ENCODE data around the gene NXPH1.
"Not testable (repeated sequence)": the region's sequence is repeated elsewhere in the genome, so short reads cannot be mapped to it uniquely, and the experiment has no call there.

The NXPH1 gene

DNA sequence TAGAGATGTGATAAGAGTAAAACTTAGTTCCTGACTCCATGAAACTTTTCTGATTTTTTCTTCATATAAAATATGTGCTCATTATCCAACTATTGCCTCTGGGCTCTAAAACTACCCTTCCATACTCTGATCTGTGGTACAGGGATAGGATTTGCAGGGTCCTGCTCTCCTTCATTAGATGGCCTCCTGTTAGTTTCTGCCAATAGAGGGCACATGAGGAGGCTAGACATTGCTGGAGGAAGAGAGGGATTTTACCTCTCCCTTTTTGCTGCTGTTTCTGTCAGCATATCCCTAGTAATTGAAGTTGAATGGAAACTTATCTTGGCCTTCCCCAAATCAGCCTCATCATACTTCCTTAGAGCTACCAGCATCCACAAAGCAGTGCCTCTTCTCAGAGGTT, 269.4 kb downstream of the NXPH1 start:
- DNase-seq (ENCODE audit: low read depth in 3 of 3): no peak

DNA sequence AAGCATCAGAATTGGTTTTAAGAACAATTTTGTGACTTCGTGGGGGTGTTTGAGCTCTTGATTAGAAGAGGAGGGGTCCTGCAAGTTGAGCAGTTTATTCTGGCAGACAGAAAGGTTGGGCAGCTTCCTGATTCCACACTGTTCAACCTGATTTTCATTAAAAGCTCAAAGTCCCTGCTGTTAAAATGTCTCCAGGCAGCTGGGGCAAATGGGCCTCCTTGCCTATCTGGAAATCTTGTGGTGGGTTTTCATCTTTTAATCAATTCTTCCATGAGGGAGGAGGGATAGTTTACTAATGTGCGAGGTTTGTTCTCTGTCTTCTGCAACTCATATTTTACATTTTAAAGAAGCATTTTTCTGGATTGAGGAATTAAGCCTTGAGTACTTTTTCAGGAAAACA, 276.7 kb downstream of the NXPH1 start:
- DNase-seq (ENCODE audit: low read depth in 3 of 3): no peak

DNA sequence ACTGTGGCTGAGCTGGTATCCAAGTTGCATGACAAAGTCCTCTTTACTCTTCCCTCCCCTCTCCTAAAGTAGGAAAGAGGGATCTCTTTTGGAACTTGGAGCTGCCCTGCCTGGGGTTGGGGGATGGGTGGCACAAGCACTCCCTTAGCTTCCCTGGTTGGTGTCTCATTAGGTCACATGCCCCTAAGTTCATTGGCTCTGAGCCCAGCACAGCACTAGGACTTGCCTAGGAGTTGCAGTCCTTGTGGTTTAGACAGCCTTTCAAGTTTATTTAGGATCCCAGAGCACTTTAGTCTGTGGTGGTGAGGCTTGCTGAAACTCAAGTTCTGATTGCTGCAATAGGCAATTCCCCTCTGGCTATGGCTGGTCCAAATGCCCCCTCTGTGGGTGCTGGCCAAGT, 281.4 kb downstream of the NXPH1 start:
- DNase-seq (ENCODE audit: low read depth in 3 of 3): no peak

DNA sequence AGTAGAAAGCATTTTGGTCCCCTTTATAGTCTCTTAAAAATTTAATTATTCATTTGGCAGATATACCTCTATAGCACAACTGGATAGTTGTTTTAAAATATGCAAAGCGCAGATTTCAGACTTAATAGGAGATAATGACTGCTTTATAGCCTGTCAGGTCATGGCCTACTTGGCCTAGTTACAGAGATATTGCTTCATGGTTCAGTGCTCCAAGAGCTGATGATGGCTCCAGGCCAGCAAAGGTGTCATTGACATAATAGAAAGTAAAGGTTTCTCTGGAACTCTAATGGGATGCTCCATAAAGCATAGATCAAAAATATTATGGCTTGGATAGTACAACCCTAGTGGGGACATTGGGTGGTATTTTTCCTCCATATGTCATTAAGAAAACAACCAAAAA, 285.7 kb downstream of the NXPH1 start:
- DNase-seq (ENCODE audit: low read depth in 3 of 3): no peak

DNA sequence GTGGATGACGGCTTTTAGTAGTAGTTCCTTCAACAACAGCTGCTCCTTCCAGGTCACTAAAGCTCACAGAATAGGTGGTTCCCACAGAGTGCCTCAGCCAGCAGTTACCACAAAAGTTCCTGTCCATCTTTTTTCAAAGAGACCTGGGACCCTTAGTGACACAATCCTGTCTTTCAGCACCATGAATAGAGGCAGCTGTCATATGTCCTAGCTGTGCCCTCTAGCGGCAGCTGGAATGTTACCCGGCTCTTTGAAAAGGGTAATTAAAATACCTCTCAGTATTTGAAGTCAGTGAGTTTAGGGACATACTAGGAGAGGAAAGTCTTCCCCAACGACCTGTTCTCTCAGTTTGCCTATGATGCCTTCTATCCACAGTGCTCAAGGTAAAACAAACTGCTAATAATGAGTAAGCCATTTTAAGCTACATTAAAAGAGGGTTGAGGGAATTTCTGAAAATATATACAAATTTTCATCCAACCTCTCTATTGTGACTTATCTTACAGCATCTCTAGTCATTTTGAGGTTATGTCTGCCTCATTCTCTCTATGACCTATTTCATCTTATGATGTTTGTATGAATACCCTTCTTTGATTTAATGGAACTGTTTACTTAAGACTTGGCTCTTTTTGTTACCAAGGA, 290.8 kb downstream of the NXPH1 start:
- DNase-seq (ENCODE audit: low read depth in 3 of 3): peak in 1 of 3 experiments; percentile 9

DNA sequence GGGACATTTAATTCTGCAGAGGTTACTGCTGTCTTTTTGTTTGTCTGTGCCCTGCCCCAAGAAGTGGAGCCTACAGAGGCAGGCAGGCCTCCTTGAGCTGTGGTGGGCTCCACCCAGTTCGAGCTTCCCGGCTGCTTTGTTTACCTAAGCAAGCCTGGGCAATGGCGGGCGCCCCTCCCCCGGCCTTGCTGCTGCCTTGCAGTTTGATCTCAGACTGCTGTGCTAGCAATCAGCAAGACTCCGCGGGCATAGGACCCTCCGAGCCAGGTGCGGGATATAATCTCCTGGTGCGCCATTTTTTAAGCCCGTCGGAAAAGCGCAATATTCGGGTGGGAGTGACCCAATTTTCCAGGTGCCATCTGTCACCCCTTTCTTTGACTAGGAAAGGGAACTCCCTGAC, 298.3 kb downstream of the NXPH1 start:
- DNase-seq (ENCODE audit: low read depth in 3 of 3): not testable (repeated sequence)

DNA sequence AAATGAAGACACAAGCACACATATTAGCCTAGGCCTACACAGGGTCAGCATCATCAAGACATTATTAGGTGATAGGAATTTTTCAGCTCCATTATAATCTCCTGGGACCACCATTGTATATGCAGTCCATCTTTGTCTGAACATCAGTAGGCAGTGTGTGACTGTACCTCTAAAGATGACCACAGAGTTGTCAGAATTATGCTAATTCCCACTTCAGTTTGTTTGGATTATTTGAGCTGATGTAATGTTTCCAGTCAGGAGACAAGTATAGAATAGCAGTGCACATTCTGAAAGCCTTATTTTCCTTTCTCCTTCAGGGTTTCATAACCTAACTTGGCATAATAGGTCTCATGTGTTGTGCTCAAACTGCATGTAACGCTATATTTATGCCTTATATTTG, 306.4 kb downstream of the NXPH1 start:
- DNase-seq (ENCODE audit: low read depth in 3 of 3): no peak

DNA sequence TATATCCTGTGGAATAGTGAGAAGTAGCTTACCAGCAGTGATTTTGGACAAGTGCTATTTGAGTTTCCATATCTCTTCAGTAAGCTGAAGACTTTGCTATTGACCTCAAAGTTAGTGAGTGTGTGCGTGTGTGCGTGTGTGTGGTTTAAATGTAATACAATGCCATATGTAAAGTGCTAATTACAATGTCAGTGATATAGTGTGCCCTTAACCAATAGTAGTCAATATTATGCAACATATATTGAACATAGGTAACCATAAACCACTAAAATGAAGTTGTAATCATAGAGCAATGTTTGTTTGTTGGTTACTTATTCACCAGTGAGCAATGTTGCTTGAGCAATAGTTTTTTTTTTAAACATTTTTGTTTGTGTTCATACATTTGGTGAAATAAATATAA, 309.4 kb downstream of the NXPH1 start:
- no peak for DNase-seq (ENCODE audit: low read depth in 3 of 3)

DNA sequence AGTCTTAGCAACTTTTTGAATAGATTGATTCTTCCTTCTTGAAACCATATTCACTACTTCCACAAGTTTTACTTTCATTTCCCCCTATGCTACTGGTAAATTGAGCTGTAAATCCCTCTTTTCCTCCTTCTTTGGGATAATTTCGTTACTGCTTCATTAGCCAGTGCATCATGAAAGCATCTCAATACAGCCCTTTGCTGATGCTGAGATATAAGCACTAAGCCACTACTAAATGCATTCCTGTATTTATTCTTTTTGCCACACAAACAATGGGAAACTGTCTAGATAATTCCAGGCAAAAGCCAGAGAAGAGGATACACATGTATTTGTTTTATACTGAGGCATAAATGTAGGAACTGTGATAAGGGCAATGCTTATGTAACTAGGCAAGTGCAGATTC, 313.9 kb downstream of the NXPH1 start:
- no peak for DNase-seq (ENCODE audit: low read depth in 3 of 3)

DNA sequence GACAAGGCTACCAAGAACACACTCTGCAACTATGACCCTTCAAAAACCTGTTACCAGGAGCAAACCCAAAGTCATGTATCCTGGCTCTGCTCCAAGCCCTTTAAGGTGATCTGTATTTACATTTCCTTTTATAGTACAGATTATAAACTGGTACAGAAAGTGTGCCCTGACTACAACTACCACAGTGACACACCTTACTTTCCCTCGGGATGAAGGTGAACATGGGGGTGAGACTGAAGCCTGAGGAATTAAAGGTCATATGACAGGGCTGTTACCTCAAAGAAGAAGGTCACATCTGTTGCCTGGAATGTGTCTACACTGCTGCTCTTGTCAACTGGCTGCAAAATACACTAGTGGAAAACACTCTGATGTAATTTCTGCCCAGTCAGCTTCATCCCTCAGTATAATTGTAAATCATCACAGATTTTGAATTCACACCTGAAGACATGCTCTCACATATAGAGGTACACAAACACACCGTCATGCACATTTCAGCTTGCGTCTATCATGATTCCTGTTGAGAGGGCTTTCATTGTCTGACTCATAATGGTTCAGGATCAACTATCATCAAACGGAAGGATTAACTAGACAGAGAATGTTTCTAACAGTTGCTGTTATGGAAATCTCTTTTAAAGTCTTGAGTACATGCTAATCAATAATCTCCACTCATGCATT, 318.3 kb downstream of the NXPH1 start:
- no peak for DNase-seq (ENCODE audit: low read depth in 3 of 3)

DNA sequence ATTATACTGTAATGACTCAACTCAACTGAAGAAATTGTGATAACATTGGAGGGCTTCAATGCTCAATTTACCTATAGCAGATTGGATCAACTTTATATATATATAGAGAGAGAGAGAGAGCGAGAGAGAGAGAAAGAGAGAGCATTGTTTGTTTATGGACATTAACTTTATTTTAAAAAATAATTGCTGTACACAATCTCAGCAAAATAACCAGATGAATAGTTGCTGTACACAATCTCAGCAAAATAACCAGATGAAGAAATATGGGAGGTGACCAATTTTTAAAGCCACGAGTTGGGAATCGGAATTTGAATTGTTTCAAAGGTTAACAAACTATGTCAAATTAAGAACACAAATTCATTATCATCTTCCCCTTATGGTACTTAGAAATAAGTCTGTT, 319.9 kb downstream of the NXPH1 start:
- DNase-seq (ENCODE audit: low read depth in 3 of 3): no peak

DNA sequence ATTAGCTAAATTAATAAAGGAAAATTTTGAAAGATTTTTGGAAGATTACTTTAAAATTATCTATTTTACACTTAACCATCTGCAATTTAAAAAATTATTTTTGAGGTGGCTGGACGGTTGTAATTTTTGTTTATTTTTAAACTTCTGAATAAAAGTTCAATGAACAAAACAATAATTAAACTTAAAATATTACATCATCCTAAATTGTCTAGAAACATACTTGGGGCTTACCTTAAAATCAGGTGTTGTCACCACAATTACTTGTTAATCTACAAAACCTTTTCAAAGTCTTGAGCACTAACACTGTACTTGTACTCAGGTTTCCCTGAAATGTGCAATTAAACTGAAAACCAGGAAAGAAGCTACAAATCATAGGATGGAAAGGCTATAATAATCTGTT, 328.3 kb downstream of the NXPH1 start:
- no peak for DNase-seq (ENCODE audit: low read depth in 3 of 3)

DNA sequence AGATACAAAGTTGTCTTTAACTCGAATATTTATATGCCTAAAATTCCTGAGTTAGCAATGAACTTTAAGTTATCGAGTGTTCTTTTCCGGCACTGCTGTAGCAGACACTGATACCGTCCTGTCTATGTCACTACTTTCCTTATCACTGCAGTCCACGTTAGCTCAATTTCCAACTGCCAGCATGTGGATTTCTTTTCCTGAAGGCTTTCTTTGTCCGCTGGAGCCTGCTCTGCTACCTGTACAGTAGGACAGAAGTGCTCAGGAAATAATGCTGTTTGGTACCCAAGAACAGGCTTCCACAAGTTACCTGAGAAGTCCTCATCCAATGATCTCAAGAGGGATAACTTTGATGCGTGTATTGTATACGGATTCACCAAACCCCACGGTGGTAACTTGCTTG, 329.4 kb downstream of the NXPH1 start:
- DNase-seq (ENCODE audit: low read depth in 3 of 3): no peak

DNA sequence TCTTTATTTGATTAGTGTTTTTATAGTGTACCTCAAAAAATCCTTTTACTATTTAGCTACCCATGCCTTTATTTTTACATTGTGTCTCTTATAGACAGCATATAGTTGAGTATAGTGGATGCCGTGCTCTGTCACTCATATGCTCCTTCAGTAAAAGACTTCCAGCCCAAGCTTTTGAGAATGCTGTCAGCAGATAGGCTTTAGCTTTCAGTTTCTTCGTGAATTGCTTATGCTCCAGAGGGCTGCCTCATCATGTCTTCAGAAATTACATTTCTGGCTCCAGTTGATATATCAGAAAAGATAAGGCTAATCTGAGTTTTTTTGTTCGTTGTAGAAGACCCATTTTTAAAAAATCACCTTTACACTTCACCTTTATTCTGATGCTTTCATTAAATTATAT, 332.0 kb downstream of the NXPH1 start:
- no peak for DNase-seq (ENCODE audit: low read depth in 3 of 3)

DNA sequence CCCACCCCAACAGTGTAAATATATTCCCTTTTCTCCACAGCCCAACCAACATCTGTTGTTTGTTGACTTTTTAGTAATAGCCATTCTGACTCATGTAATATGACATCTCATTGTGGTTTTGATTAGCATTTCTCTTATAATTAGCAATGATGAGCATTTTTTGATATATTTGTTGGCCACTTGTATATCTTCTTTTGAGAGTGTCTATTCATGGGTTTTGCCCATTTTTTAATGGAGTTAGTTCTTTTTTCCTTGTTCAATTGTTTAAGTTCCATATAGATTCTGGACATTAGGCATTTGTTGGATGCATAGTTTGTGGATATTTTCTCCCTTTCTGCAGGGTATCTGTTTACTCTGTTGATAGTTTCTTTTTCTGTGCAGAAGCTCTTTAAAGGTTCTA, 340.1 kb downstream of the NXPH1 start:
- no peak for DNase-seq (ENCODE audit: low read depth in 3 of 3)

DNA sequence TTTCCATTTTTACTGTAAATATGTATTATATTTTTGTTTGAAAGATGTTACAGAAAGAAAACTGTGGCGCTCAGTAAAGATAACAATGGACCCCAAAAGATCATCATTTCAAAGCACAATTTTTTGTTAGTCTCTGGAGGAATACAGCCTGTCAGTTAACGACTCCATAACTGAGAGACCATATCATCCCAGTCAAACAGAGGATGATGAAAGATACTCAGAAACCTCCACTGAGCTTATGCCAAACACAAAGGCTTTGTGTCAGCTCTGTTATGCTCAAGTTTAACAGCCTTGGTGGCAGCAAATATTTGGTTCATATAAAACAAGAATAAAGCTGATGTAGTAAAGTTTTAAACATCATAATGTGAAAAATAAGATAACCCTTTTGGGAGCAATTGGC, 345.1 kb downstream of the NXPH1 start:
- DNase-seq (ENCODE audit: low read depth in 3 of 3): no peak

DNA sequence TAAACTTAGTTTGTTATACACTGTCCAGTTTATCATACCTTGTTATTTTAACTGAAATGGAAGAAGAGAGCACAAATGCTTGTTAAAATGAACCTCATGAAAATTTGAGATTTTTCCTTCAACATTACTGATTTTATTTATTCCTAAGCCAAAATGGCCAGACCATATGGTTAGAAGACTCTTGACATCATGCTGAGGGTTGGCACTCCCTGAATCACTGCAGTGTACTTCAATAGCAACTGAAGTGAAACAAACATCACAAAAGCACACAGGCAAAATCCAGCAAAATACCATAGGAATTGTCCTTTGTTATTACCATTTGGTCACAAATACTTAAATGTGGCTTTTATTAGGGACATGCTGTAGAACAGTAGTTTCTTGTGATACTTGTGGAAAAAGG, 347.8 kb downstream of the NXPH1 start:
- DNase-seq (ENCODE audit: low read depth in 3 of 3): no peak

DNA sequence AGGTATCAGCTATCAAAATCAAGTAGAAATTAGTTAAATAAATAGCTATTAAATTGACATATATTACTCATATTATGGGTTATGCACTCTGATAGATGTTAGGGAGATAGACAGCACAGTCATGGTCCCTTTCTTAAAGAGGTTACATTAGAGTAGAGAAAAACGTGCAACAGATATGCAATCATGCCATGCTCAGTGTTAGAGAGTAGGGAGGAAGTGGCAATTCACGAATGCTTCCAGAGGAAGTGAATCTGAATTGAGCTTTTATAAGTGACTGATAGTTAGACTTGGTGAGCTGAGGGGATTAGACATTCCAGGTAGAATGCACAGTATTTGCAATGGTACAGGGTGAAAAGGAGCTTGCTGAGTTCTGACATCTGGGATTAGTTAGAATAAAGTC, 349.8 kb downstream of the NXPH1 start:
- DNase-seq (ENCODE audit: low read depth in 3 of 3): no peak

DNA sequence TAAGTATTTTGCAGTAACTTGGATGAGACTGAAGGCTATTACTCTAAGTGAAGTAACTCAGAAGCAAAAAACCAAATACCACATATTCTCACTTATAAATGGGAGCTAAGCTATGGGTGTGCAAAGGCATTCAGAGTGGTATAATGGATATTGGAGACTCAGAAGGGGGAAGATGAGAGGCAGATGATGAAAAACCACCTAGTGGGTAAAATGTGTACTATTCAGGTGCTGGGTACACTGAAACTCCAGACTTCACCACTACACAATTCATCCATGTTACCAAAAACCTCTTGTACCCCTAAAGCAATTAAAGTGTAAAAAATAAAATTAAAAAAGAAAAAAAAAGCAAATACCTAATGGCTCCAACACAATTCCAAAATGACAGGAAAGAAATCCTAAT, 351.7 kb downstream of the NXPH1 start:
- DNase-seq (ENCODE audit: low read depth in 3 of 3): no peak

DNA sequence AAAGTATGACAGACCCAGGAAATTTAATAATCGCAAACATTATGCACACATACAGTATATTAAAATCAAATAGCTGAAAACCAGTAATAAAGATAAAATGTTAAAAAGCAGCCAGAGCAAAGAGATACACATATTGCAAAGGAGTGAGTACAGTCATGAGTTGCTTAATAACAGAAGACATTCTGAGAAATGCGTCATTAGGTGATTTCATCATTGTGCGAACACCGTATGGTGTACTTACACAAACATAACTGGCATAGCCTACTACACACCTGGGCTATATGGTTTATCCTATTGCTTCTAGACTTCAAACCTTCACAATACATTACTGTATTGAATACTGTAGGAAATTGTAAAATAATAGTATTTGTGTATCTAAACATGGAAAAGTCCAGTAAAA, 367.6 kb downstream of the NXPH1 start:
- DNase-seq (ENCODE audit: low read depth in 3 of 3): no peak
